AG04449 (cell line): Measurements from ENCODE around the gene TOMM40L.

Experiments used
- CTCF ChIA-PET: fragments of 350-600 bp; formaldehyde crosslinking; extraction: SDS; loops from one replicate; lab custom pipeline; 2021; ENCODE audit warnings: antibody characterized with exemption; lab: Yijun Ruan, JAX
- POLR2A ChIA-PET: fragments of 400-600, 350-600 bp; formaldehyde crosslinking; extraction: SDS; loops from one replicate; lab custom pipeline; 2020; ENCODE audit warnings: antibody characterized with exemption, inconsistent platforms; lab: Yijun Ruan, JAX
- DNase-seq: peaks from one replicate; pipeline ENCODE4 v3.0.0-alpha.2; 2010; ENCODE audit warnings: low read depth, low spot score
- H3K4me3 ChIP-seq: 2 replicates; pipeline ENCODE4 v1.5.1; 2011; ENCODE audit warnings: low read depth, mild to moderate bottlenecking, control low read depth, low read length
- CTCF ChIP-seq: IDR thresholded peaks from one replicate; pipeline ENCODE4 v1.5.1; 2011; ENCODE audit warnings: mild to moderate bottlenecking, moderate library complexity, low read length, control low read depth, inconsistent platforms; ENCODE audit not compliant: insufficient read depth; ENCODE audit errors: missing control alignments

The TOMM40L gene

GRCh38 chr1:161215076-161215475 lies 10.8 kb upstream of the TOMM40L start, which contains the start of gene FCER1G:
Gene FCER1G (plus strand): TSS chr1:161215295. CDS start chr1:161215322, 27 bp downstream.
- DNase-seq = no peak
- CTCF ChIA-PET = interaction anchor here (1.0 to 23.5 kb wide), 3 partner anchors 12 to 167 kb away, joined by 3 to 758 read pairs (median 97); partner anchors contain the start of genes ADAMTS4, NDUFS2 and TOMM40L
- H3K4me3 ChIP-seq = no peak within 1 kb of the TSS
- POLR2A ChIA-PET = interaction anchor here (1.1 kb wide), 1 partner anchor 16 kb away, joined by 3 read pairs; the partner anchor contains the start of gene ADAMTS4
- TF ChIP-seq CTCF = no peak

- DNase-seq = no peak
- ChIA-PET POLR2A (interaction anchor here (0.6 to 2.3 kb wide), 4 partner anchors 8 to 41 kb away, joined by 3 to 13 read pairs (median 4); partner anchors contain the start of genes NDUFS2 and TOMM40L), CTCF (interaction anchor here (1.2 to 23.5 kb wide), 4 partner anchors 10 to 165 kb away, joined by 3 to 758 read pairs (median 53); partner anchors contain the start of genes ADAMTS4, NDUFS2 and TOMM40L)
- TF ChIP-seq CTCF = no peak
- no peak overlapping the region for H3K4me3 ChIP-seq
These were observed 8.7 kb upstream of the TOMM40L start for GRCh38 chr1:161216945-161217712.

GRCh38 chr1:161217831-161218230 lies 8.0 kb upstream of the TOMM40L start:
- ChIA-PET CTCF (interaction anchor here (1.2 to 23.5 kb wide), 4 partner anchors 9 to 165 kb away, joined by 3 to 758 read pairs (median 53); partner anchors contain the start of genes ADAMTS4, NDUFS2 and TOMM40L), POLR2A (interaction anchor here (0.8 to 2.3 kb wide), 3 partner anchors 15 to 21 kb away, joined by 3 to 13 read pairs (median 4); partner anchors contain the start of gene NDUFS2)
- no peak for TF ChIP-seq CTCF
- no peak for DNase-seq
- no peak overlapping the region for H3K4me3 ChIP-seq

GRCh38 chr1:161218301-161219077 lies 7.4 kb upstream of the TOMM40L start:
- no peak for TF ChIP-seq CTCF
- POLR2A ChIA-PET = interaction anchor here (0.8 kb wide), 1 partner anchor 20 kb away, joined by 3 read pairs; no protein-coding TSS in a partner anchor
- no peak overlapping the region for H3K4me3 ChIP-seq
- DNase-seq = no peak
- CTCF ChIA-PET = interaction anchor here (1.1 to 23.5 kb wide), 6 partner anchors 9 to 163 kb away, joined by 3 to 758 read pairs (median 50); partner anchors contain the start of genes ADAMTS4, CFAP126, NDUFS2 and TOMM40L

- CTCF ChIA-PET = interaction anchor here (0.7 to 23.5 kb wide), 8 partner anchors 8 to 163 kb away, joined by 3 to 758 read pairs (median 4); partner anchors contain the start of genes ADAMTS4, CFAP126, NDUFS2 and NR1I3
- no peak overlapping the region for H3K4me3 ChIP-seq
- POLR2A ChIA-PET = no interaction called here
- no peak for TF ChIP-seq CTCF
- no peak for DNase-seq
These were observed 6.6 kb upstream of the TOMM40L start for GRCh38 chr1:161219078-161219892.
